Activated gamma-delta T cell (primary cell): ENCODE measurements around the gene SLC25A19.
"Not testable (repeated sequence)": the region's sequence is repeated elsewhere in the genome, so short reads cannot be mapped to it uniquely, and the experiment has no call there.

ENCODE experiments used
- DNase-seq: peaks from one replicate; lab custom pipeline; 2025; lab: John Stamatoyannopoulos, UW

The SLC25A19 gene

GRCh38 chr17:75301502-75302206 is 12.4 kb upstream of the SLC25A19 start:
- DNase-seq = no peak

DNA sequence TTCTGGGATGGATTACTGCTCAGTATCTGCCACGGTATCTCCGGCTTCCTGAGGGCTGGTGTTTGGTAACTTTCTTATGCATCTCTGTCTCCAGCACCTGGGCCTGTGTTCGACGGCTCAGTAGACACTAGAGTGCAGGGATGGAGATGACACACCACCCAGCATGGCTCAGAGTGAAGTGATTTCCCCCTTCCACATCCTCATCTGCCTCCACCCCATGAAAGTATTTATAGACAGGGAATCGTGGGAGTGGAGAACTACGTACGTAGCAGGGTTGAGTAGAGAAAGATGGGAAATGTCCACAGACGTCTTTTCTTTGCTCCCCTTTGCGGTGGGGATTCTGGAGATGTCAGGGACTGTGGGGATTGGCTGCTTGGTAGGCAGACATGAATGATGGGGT is 11.8 kb upstream of the SLC25A19 start:
- no peak for DNase-seq

DNA sequence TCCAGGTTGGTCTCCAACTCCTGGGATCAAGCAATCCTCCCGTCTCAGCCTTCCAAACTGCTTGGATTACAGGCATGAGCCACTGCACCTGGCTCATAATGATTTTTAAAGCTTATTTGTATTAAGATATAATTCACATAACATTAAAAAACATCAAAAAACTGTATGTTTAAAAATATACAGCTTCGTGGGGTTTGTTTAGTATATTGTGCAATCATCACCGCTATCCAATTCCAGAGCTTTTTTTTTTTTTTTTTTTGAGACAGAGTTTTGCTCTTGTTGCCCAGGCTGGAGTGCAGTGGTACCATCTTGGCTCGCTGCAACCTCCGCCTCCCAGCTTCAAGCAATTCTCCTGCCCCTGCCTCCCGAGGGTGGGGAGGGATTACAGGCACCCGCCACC is 11.0 kb upstream of the SLC25A19 start:
- no peak for DNase-seq

DNA sequence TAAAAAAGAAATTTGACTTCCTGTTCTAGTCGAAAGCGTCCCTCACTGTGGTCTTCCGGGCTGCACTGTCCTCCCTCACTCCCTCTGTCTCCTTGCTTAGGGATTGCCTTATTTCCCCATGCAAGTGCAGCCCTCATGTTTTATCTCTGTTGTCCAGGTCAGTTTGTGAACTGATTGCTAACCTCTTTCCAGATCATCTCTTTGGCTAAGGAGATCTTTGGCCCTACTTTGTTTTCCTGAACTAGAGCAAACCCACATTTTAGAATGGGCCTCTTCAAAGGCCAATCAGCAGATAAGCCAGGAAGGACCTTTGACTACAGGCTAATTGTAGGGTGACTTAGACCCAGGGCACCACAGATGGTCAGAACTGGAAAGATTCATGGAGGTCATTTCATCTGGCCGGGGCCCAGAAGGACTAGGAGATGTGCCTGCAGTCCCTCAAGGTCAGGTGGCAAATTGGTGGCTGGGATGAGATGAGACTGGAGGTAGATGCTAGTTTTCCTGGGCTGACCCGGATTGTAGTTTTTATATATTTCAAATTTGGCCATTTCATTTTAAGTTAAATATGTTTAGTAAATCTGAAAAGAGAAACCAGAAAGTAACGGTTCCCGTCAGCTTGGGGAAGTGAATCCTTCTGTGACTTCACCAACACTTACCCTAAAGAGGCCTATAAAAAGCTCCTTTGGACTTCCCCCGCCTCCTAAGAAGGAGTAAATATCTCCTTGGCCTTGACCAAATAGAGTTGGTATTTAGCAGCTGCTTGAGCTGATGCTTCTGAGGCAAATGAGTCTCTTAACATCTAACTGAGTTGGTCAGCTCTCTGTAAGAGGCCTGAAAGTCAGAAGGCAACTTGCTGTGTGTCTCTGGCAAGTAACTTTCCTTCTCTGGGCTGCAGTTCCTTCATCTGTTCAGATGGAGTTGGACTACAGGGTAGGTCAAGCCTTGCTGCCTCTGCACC is 6.2 kb upstream of the SLC25A19 start:
- no peak for DNase-seq

DNA sequence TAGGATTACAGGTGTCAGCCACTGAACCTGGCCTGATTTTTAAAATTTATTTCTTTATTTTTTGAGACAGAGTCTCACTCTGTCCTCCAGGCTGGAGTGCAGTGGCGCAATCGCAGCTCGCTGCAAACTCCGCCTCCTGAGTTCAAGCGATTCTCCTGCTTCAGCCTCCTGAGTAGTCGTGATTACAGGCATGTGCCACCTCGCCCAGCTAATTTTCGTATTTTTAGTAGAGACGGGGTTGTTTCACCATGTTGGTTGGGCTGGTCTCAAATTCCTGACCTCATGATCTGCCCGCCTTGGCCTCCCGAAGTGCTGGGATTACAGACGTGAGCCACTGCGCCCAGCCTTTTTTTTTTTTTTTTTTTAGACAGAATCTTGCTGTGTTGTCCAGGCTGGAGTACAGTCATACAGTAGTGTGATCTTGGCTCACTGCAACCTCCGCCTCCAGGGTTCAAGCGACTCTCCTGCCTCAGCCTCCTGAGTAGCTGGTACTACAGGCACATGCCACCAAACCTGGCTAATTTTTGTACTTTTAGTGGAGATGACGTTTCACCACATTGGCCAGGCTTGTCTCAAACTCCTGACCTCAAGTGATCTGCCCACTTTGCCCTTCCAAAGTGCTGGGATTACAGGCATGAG is 3.7 kb upstream of the SLC25A19 start:
- not testable (repeated sequence) for DNase-seq

DNA sequence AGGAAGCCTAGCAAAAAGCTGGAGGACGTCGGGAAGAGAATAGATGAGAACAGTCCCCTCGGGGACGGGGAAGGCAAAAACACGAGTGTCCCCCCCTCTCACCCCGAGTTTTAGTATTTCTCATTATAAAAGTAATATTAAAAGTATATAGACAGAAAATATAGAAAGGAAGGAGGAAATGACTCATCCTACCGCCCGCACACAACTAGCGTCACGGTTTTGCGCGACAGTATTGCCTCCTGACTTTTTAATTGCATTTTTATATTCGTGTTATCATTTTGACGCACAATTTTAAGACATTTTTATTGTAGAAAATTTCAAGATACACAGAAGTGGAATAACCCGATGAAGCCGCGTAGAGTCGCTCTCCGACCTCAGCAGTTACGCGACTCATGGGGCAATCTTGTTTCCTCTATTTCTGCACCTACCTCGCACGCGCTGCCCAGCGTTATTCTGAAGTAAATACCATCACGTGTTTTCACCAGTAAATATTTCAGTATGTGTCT is 652 bp upstream of the SLC25A19 start:
- no peak for DNase-seq

- DNase-seq = no peak
These were observed 491 bp downstream of the SLC25A19 start for GRCh38 chr17:75288770-75289114.

DNA sequence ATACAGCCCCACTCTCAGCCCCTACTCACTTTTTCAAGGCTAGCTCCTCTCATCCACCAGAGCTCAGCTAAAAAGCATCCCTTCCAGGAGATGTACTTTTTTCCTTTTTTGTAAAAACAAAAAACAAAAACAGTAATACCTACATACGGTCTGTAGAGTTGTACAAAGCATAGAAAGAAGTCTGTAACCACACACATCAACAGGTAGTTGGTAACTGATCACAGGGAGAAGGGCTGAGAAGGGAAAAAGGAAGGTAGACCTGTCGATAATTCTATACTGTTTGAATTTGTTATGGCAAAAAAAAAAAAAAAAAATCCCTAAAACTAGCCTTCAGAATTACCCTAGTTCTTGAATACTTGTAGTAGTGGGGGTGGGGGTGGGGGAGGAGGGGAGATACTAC is 874 bp downstream of the SLC25A19 start:
- no peak for DNase-seq

- no peak for DNase-seq
These were observed 2.0 kb downstream of the SLC25A19 start for GRCh38 chr17:75287221-75287620.

DNA sequence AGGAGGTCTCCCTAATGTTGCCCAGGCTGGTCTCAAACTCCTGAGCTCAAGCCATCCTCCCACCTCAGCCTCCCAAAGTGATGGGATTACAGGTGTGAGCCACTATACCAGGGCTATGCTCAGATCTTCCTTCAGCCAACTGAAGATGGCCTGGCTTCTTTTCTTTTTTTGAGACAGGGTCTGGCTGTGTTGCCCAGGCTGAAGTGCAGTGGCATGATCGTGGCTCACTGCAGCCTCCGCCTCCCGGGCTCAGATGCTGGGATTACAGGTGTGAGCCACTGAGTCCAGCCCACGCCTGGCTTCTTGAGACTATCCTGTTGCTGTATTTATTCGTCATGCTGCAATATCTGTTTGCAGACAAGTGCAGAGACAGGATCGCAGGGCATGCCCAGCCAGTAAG is 4.1 kb downstream of the SLC25A19 start:
- DNase-seq = no peak

- not testable (repeated sequence) for DNase-seq
These were observed 9.0 kb downstream of the SLC25A19 start for GRCh38 chr17:75280189-75280588.

DNA sequence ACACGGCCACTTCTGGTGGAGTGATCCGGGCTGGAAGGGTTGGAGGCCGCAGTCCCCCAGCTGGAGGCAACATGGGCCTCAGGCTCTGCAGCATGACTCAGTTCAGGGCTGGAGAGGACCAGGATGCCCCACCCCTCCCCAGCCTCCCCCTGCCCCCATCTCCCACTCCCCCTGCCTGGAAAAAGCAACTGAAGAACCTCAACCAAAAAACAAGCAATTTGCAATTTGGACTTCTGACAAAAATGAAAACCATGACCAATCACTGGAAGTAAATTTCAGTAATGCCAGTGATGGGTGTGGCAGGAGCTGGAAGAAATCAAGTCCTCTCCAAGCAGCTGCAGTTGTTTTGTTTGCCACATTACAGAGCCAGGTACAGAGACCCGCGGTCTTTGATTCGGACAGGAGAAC is 11.6 kb downstream of the SLC25A19 start:
- DNase-seq = no peak

GRCh38 chr17:75273977-75274708 is 15.1 kb downstream of the SLC25A19 start:
- DNase-seq = no peak

DNA sequence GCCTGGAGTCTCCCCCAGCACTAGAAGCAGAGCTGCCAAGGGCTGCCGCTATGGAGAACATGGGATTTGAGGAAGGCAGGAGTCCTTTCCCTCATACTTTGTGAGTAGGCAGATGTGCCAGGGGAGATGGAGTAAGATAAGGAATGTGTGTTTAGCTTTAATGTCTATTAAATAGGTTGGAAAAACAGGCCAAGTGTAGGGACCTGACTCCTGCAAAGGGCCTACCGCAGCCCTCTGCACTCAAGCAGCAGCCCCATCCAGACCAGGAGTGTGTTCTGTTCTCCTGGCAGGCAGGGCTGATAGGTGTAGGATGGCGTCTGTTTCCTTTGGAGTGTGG is 16.4 kb downstream of the SLC25A19 start:
- no peak for DNase-seq

DNA sequence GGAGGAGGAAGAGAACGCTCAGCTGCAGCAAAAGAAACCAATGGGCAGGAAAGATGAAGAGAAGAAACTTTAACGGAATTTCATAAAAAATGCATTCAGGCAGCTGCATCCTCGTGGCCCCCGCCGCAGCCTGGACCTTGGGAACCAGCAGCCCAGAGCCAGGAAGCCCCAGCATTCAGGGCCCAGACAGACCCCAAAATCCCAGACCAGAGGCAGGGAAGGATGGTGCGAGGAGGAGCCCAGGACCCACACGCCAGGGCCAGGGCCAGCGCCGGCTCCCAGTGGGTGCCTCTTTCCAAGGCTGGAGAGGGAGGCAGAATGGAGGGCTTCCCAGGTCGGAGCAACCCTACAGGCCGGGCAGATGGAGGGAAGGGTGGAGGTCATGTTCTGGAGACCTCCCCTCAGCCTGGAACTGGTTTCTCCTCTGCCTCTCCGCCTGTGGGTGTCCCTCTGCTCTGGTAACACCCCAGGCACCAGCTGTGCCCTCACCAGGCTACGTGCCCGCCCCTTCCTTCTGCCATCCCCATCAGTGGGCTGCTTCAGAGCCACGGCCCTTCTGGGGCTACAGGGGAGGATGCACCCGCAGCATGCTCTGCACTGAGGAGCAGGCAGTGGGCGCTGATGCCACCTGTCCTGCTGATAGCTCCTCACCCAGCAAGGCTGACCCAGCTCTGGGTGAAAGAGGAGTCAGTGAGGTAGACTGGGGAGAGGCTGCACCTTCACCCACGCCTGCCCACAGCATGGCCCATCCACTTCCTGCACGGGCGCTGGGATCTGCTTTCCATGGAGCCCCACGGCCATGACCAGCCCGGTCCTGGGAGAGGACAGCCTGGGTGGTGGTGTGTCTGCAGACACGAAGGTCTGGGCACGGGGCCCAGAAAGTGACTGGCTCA is 17.0 kb downstream of the SLC25A19 start:
- DNase-seq = no peak

DNA sequence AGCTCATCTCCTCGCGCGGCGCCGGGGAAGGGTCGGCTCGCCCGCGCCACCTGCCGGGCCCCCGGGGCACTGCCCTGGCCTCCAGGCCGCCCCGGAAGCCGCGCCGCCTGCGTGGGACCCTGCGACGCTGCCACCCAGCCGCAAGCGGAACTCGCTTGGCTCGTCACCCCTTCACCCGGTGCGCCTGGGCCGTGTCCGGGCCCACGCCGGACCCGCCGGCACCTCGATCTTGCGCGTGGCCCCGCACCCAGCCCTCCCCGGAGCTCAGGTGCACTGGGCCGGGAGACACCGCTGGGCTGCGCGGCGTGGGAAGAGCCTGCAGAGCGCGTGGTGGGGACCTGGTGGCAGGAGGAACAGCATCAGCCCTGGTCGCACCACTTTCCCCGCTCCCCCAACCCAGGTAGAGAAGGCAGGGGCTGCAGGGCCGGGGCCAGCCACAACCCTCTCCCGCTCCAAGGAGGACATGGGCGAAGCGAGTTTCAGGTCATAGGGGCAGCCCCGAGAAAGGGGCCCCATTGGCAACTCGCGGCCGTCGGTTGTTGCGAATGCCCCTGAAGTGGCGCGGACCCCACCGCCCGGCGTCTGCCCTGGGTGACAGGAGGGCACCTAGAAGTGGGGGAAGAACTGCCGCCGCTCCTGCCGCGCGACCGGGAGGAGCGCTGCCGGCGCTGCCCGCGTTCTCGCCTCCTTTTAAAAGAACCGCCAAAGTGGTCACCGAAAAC is 17.8 kb downstream of the SLC25A19 start:
- DNase-seq = peak; percentile 83

DNA sequence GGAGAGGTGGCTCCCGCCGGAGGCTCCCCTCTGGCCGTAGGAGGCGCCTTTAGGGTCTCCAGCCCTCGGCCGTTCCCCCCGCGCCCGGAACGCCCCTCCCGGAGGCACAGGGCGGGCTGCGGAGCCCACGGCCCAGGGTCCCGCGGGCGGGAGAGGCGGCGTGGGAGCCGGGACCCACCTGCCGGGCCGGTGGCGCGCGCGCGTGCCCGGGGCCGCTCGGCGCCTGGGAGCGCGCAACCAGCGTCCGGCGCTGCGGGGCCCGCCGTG is 18.3 kb downstream of the SLC25A19 start, which contains the start of gene MIF4GD:
MIF4GD (minus strand) TSS at position 266 of the 267 bp plus-strand sequence. CDS start 1,036 bp downstream, outside the sequence.
- DNase-seq = no peak

- DNase-seq = peak; percentile 36
These were observed 18.8 kb downstream of the SLC25A19 start for GRCh38 chr17:75270218-75270965.

GRCh38 chr17:75269844-75270217 is 19.4 kb downstream of the SLC25A19 start:
- no peak for DNase-seq
